ENCODE results near the gene RBBP6.
"Not testable (repeated sequence)": the region's sequence is repeated elsewhere in the genome, so short reads cannot be mapped to it uniquely, and the experiment has no call there.

The RBBP6 gene

DNA sequence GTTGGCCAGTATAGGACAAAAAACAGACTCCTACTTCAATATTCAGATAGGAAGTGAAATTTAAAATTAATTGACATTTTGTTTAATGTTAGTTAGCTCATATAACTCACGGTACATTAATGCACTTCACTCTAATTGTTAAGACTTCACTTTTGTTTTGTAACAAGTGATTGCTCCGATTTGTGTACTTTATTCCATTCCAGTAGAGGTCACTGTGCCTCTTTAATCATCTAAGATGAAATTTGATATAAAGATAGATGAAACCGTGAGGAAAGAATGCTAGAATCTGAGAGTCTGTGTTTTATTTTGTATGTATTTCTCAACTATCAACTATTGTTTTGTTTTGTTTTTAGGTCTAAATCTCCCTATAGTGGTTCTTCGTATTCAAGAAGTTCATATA, 29.0 kb downstream of the RBBP6 start:
- no peak for DNase-seq (ENCODE audit: low spot score)

GRCh38 chr16:24571096-24571495, 31.7 kb downstream of the RBBP6 start:
- DNase-seq (ENCODE audit: low spot score) = no peak

DNA sequence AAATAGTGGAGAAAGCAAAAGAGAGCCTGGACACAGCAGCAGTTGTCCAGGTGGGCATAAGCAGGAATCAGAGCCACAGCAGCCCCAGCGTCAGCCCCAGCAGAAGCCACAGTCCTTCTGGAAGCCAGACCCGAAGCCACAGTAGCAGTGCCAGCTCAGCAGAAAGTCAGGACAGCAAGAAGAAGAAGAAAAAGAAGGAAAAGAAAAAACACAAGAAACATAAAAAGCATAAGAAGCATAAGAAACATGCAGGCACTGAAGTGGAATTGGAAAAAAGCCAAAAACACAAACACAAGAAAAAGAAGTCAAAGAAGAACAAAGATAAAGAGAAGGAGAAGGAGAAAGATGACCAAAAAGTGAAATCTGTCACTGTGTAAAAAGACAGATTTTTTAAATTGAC, 32.7 kb downstream of the RBBP6 start:
- DNase-seq (ENCODE audit: low spot score) = no peak

DNA sequence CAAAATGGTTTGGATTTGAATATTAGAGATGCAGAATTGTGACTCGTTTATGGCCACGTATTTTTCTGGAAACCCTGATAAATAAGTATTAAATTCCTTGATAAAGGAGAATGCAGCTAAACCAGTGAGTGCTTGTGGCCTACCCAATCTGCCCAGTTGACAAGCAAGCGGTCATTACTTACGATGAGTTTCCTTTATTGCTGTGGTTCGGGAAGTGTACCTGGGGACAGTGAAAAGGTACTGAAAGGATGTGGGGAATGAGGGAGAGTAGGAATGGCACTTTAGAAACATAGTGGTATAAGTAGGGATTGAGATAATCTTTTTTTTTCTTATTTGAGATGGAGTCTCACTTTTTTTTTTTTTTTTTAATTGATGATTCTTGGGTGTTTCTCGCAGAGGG, 33.8 kb downstream of the RBBP6 start:
- DNase-seq (ENCODE audit: low spot score) = no peak

- DNase-seq (ENCODE audit: low spot score) = not testable (repeated sequence)
Measured at GRCh38 chr16:24574515-24575485, 35.4 kb downstream of the RBBP6 start.

GRCh38 chr16:24575791-24576190, 36.4 kb downstream of the RBBP6 start:
- not testable (repeated sequence) for DNase-seq (ENCODE audit: low spot score)

DNA sequence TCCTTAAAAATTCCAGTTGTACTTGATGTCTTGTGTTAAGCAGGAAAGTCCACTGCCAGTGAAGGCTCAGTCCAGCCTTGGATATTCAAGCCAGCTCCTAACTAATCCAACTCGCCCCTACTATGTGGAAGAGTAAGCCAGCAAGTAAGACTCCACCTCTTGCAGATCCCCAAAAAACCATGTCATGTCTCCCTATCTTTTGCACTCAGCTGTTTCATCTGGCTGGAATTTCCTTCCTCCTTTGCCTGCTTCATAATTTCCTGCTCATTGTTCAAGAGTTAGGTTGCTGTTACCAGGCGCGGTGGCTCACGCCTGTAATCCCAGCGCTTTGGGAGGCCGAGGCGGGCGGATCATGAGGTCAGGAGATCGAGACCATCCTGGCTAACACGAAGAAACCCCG, 37.8 kb downstream of the RBBP6 start:
- no peak for DNase-seq (ENCODE audit: low spot score)

DNA sequence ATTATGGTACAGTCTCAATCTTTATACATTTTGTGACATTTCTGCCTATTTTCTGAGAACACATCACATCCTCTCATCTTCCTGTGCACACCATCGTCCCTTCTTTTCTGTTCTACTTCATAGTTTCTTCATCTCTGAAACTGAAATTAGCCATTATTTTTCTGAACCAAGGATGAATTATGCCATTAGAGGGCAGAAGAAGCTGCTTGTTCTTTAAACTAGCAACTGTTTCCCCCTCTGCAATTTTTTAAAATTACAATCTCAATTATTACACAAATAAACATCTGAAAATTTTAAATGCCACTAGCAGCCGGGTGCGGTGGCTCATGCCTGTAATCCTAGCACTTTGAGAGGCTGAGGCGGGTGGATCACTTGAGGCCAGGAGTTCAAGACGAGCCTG, 41.3 kb downstream of the RBBP6 start:
- DNase-seq (ENCODE audit: low spot score) = no peak

GRCh38 chr16:24583494-24583893, 44.1 kb downstream of the RBBP6 start:
- DNase-seq (ENCODE audit: low spot score) = no peak

- DNase-seq (ENCODE audit: low spot score) = no peak
Measured at GRCh38 chr16:24589997-24590396, 50.6 kb downstream of the RBBP6 start.

GRCh38 chr16:24598777-24599437, 59.5 kb downstream of the RBBP6 start:
- DNase-seq (ENCODE audit: low spot score) = no peak

DNA sequence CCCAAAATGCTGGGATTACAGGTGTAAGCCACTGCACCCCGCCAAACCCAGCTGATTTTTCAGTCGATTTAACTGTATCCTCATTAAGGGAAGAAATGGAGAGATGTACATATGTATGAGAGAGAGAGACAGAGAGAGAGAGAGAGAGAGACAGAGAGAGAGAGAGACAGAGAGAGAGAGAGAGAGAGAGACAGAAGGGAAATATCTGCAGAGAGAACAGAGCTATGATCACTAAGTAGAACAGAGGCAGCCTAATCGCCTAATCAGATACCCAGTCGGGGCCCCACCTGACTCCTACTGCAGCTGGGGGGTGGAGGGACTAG, 70.0 kb downstream of the RBBP6 start:
- no peak for DNase-seq (ENCODE audit: low spot score)

- no peak for DNase-seq (ENCODE audit: low spot score)
Measured at GRCh38 chr16:24609740-24610415, 70.5 kb downstream of the RBBP6 start.

DNA sequence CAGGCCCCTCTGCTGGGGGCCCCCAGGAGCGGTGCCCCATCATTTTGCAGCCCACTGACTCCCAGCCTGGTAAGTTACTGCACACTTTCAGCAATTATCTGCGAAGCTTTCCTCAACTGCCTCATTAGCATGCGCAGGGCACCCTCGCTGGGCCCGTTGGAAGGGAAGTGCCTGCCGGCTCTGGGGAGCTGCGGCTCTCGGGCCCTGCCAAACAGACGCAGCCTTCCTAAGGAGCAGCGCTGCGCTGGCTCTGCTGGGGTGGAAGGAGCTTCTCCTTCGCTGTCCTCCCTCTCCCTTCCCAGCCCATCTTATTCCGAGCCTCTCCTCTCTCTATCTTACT, 71.0 kb downstream of the RBBP6 start:
- peak; percentile 33 for DNase-seq (ENCODE audit: low spot score)

GRCh38 chr16:24611310-24611709, 71.9 kb downstream of the RBBP6 start:
- no peak for DNase-seq (ENCODE audit: low spot score)

DNA sequence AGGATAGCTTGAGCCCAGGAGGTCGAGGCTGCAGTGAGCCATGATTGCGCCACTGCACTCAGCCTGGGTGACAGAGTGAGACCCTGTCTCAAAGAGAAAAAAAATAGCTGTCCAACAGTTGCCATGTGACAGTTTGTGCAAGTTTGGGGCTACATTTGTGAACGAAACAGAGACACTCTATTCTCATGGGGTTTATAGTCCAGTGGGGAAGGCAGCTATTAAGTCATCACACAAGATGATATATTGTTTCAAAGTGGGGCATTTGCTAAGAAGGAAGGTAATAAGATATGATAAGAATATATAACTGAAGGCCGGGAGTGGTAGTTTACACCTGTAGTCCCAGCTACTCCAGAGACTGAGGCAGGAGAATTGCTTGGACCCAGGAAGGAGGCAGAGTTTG, 73.3 kb downstream of the RBBP6 start:
- DNase-seq (ENCODE audit: low spot score) = no peak

GRCh38 chr16:24613267-24613666, 73.9 kb downstream of the RBBP6 start:
- DNase-seq (ENCODE audit: low spot score) = not testable (repeated sequence)

DNA sequence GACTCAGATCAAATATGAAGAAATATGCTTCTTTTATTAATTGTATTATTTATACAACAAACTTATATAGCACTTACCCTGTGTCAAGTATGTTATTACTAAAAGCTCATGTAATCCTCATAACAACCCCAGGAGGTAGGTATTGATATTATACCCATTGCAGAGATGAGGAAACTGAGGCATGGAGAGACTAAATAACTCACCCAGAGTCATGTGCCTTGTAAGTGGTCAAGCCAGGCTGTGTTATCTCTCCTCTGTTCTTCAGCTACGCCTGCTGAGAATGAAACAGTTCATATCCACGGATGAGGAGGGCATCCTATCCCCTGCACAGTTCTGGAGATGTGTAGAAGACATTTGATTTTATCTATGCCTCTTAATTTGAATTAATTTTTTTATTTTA, 78.1 kb downstream of the RBBP6 start:
- no peak for DNase-seq (ENCODE audit: low spot score)
